Lung (tissue), 12 donors: ENCODE data around the gene PANX1. TPM values are rescaled to one million over a fixed set of nuclear protein-coding genes. Genes with fewer than 3 reads are reported as not detected.
A peak's percentile ranks its signal among the peaks of the same experiment; 100 is the strongest.

ENCODE experiments used
- ATAC-seq: fragments of 200-7000 bp; cut with Tn5 transposase; one replicate; pipeline ENCODE4 v1.9.1; 2020; ENCODE audit warnings: moderate number of reproducible peaks; ENCODE audit not compliant: insufficient read depth, low FRiP score
- DNase-seq, 3 donors: peaks; one replicate each; pipeline ENCODE4 v3.0.0-alpha.2; 2013 to 2017
- H3K27ac ChIP-seq, 2 donors: one replicate each; pipeline ENCODE4 v1.5.1; 2013; ENCODE audit warnings: mild to moderate bottlenecking in 2 of 2, moderate library complexity in 2 of 2, control low read depth in 1 of 2, inconsistent platforms in 1 of 2, low read depth in 1 of 2, low read length in 1 of 2
- H3K27me3 ChIP-seq, 3 donors: one replicate each; pipeline ENCODE4 v1.5.1; 2013; ENCODE audit warnings: low read length in 2 of 3; ENCODE audit not compliant: control insufficient read depth in 3 of 3, insufficient read depth in 3 of 3
- H3K36me3 ChIP-seq, 4 donors: one replicate each; pipeline ENCODE4 v1.5.1; 2013; ENCODE audit warnings: low read length in 4 of 4, mild to moderate bottlenecking in 1 of 4, moderate library complexity in 1 of 4; ENCODE audit not compliant: control insufficient read depth in 4 of 4, insufficient read depth in 4 of 4
- H3K4me1 ChIP-seq, 5 donors: one replicate each; pipeline ENCODE4 v1.5.1; 2013; ENCODE audit warnings: low read length in 5 of 5, mild to moderate bottlenecking in 2 of 5, moderate library complexity in 1 of 5; ENCODE audit not compliant: control insufficient read depth in 5 of 5, insufficient read depth in 5 of 5
- H3K4me3 ChIP-seq: one replicate; pipeline ENCODE4 v1.5.1; 2013; ENCODE audit warnings: mild to moderate bottlenecking, control low read depth, moderate library complexity
- H3K9ac ChIP-seq, 2 donors: one replicate each; pipeline ENCODE4 v1.5.1; 2013; ENCODE audit warnings: low read length in 2 of 2, control low read depth in 1 of 2; ENCODE audit not compliant: insufficient read depth in 1 of 2
- H3K9me3 ChIP-seq, 4 donors: one replicate each; pipeline ENCODE4 v1.5.1; 2013; ENCODE audit warnings: low read length in 3 of 4, mild to moderate bottlenecking in 1 of 4, moderate library complexity in 1 of 4; ENCODE audit not compliant: control insufficient read depth in 4 of 4, insufficient read depth in 3 of 4
- WGBS, 2 donors: extraction: QIAGEN DNeasy Blood & Tissue Kit; methylation state at CpG; one replicate each; pipeline ENCODE4 v1.1.7; 2013; 5-methylcytosine and 5-hydroxymethylcytosine counted together
- polyA plus RNA-seq, 2 donors: library from polyadenylated mRNA; stranded (reverse); fragments of 200-250 nt; gene quantifications; one replicate each; pipeline ENCODE4 v1.2.1, GENCODE V29; 2013
- total RNA-seq, 2 donors: library from RNA; depleted of rRNA in 1 of 2; stranded (reverse); fragments of >200 nt in 1 of 2; gene quantifications; one replicate each; pipeline ENCODE4 v1.2.1, GENCODE V29; 2014 to 2021
- TF ChIP-seq, protein P1 (sequence below): IDR thresholded peaks from 2 replicates; pipeline ENCODE4 v1.5.1; 2012; ENCODE audit warnings: mild to moderate bottlenecking; ENCODE audit errors: control extremely low read depth, extremely low read depth
- donor health status: control.
- donor health status: control.
- donor health status: Bipolar disorder and iron deficiency.
- donor health status: healthy.
- donor health status: DM: yes; HTN: yes; CAD: no.

The PANX1 gene
- total and polyA plus RNA-seq, 4 donors = 5.9 to 25.7 (median 19.0) TPM

DNA sequence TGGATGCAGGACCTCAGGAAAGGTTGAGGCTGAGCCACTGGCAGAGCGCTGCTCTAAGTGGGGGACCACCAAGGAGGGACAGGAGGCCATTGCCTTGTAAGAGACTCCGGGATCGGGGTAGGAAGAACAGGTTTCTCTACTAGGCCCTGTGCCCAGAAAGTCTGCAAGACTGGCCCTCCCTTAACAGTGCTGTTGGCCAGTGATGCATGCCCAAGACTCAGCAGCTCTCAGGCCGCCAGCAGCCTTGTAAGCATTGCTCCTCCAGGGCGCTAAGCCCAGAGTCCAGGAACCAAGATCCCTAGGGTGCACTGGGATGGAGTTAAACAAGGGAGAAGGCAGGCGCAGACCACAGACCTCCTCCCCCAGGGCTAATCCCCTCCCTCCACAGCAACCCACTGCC, 39.3 kb upstream of the PANX1 start:
- H3K9me3 ChIP-seq = peaks cover 0 to 4% (median 0%) of the 10 kb centered on the region in 4 donors
- H3K4me1 ChIP-seq = peaks cover 0 to 5% (median 0%) of the 10 kb centered on the region in 5 donors
- peak in 1 of 3 donors; percentile 15 for DNase-seq
- no peaks in the 10 kb centered on the region for H3K27me3 ChIP-seq
- no peak overlapping the region for H3K9ac ChIP-seq
- TF ChIP-seq, protein P1, sequence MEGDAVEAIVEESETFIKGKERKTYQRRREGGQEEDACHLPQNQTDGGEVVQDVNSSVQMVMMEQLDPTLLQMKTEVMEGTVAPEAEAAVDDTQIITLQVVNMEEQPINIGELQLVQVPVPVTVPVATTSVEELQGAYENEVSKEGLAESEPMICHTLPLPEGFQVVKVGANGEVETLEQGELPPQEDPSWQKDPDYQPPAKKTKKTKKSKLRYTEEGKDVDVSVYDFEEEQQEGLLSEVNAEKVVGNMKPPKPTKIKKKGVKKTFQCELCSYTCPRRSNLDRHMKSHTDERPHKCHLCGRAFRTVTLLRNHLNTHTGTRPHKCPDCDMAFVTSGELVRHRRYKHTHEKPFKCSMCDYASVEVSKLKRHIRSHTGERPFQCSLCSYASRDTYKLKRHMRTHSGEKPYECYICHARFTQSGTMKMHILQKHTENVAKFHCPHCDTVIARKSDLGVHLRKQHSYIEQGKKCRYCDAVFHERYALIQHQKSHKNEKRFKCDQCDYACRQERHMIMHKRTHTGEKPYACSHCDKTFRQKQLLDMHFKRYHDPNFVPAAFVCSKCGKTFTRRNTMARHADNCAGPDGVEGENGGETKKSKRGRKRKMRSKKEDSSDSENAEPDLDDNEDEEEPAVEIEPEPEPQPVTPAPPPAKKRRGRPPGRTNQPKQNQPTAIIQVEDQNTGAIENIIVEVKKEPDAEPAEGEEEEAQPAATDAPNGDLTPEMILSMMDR = no peak
- H3K4me3 ChIP-seq = no peak overlapping the region
- no peak overlapping the region for H3K27ac ChIP-seq
- 88 to 91% methylated on average over 6 of the region's 6 CpGs for WGBS, 2 donors
- ATAC-seq = no peak
- no peaks in the 10 kb centered on the region for H3K36me3 ChIP-seq

DNA sequence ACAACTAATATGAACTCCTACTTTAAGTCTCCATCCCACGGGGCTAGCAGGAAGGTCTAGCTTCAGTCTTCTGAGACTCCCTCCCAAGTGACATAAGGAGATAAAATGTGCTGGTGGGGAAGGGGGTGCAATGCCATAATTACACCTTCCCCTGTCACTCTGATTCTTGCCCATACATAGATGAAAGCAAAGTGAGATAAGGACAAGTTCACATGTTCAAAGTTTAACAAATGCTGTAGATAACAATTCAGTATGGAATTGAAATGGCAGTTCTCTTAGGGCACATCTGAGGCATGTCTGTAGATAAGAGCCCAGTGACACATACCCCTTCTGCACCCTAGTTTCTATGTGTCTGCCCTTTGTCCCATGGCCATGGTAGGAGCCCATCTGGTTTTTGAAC, 38.2 kb upstream of the PANX1 start:
- Histone ChIP-seq H3K36me3 (no peaks in the 10 kb centered on the region), H3K9me3 (peaks cover 0 to 4% (median 0%) of the 10 kb centered on the region in 4 donors), H3K27me3 (no peaks in the 10 kb centered on the region), H3K9ac (no peak overlapping the region), H3K4me3 (no peak overlapping the region), H3K4me1 (peaks cover 0 to 5% (median 0%) of the 10 kb centered on the region in 5 donors), H3K27ac (no peak overlapping the region)
- TF ChIP-seq, protein P1 = no peak
- 73 to 75% methylated on average over 1 of the region's 1 CpG for WGBS, 2 donors
- DNase-seq (no peak), ATAC-seq (no peak)

DNA sequence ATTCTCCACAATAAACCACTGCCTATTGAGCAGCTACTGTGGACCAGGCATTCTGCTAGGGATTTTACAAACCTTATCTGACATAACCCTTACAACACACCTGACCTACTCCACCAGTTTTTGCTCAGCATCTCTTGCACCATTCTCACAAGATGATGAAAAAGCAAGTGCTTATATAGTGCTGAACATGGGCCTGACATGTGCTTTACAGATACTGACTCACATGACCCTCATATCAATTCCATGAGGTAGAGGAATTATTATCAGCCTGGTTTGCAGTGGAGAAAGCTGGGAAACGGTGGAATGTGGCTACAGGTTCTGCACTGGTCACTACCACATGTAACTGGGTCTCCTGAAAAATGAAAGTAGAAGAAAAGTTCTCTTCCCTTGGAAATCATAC, 37.5 kb upstream of the PANX1 start:
- TF ChIP-seq, protein P1 = no peak
- WGBS, 2 donors = 62 to 75% methylated on average over 1 of the region's 1 CpG
- no peak for ATAC-seq

DNA sequence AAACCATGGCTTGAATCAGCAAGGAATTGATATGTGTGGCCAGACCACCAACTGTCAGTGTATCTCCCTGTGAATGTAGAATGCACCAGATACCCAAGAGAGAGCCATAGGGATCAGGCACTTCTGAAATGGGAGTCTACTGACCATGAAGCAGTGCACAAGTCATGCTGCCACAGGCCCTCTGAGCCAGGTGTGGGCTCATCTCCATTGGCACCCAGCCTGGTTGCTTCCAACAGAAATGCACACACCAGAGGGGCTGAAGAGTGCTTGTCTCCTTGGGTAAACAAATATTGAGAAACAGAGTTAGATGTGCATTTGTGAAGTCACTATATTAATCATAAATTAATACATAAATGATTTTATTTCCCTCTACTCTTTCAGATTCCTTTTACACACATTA, 28.4 kb upstream of the PANX1 start:
- Histone ChIP-seq H3K9ac (no peak overlapping the region), H3K27ac (no peak overlapping the region), H3K27me3 (no peaks in the 10 kb centered on the region), H3K9me3 (peaks cover 0 to 2% (median 0%) of the 10 kb centered on the region in 4 donors), H3K4me1 (no peaks in the 10 kb centered on the region), H3K36me3 (no peaks in the 10 kb centered on the region), H3K4me3 (no peak overlapping the region)
- TF ChIP-seq, protein P1 = no peak
- no peak for ATAC-seq
- DNase-seq = no peak

More for the DNA sequence above, 37.5 kb upstream of the PANX1 start:
- no peak overlapping the region for H3K27ac ChIP-seq
- H3K27me3 ChIP-seq = no peaks in the 10 kb centered on the region
- no peak overlapping the region for H3K9ac ChIP-seq
- no peaks in the 10 kb centered on the region for H3K36me3 ChIP-seq
- DNase-seq = no peak
- peaks cover 0 to 4% (median 0%) of the 10 kb centered on the region in 4 donors for H3K9me3 ChIP-seq
- H3K4me3 ChIP-seq = no peak overlapping the region
- peaks cover 0 to 5% (median 0%) of the 10 kb centered on the region in 5 donors for H3K4me1 ChIP-seq
